Measurements from ENCODE around the gene SMYD1.

The SMYD1 gene

DNA sequence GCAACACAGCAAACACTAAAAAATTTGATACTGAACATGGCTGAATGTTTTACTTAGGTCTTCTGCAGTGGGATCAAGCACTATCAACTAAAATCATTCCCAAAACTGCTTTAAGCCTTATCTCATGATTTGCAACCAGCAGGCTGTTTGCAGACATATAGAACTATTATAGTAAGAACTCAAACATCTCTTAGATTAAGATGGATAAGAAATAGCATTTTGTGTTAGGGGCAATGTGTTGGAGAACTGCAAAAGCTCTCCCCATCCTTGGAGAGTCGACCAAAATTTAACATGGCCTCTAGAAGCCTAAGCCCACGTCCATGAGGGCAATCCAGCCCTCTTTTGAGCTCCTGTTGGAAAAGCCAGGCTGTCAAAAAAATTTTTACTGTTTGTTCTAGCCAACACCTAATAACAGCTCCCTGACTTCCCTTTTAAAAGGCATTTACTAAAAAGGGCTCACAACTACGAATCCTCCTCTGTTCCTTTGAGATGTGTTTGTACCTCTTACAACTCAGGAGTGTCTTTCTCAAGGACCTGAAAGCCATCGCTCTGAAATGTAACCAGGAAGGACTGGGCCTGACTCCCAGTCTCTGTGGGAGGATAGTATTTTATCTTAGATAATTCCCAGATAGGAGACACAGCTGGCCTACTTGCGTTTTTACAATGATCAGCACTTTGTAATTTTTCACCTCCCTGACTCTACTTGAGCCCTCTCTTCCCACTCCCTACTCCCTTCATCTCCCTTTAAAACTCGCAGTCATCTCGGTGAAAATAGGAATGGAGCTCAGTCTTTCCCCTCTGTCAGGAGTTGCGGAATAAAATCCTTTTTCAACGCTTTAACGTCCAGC, 13.5 kb upstream of the SMYD1 start:
- no peak overlapping the region; the same call in 1 of the 2 replicates for H3K27ac ChIP-seq
- H2AFZ ChIP-seq (ENCODE audit: low read depth), result 0 out of 2 replicates have a peak overlapping the region, but pooled peaks have one; percentile 86

DNA sequence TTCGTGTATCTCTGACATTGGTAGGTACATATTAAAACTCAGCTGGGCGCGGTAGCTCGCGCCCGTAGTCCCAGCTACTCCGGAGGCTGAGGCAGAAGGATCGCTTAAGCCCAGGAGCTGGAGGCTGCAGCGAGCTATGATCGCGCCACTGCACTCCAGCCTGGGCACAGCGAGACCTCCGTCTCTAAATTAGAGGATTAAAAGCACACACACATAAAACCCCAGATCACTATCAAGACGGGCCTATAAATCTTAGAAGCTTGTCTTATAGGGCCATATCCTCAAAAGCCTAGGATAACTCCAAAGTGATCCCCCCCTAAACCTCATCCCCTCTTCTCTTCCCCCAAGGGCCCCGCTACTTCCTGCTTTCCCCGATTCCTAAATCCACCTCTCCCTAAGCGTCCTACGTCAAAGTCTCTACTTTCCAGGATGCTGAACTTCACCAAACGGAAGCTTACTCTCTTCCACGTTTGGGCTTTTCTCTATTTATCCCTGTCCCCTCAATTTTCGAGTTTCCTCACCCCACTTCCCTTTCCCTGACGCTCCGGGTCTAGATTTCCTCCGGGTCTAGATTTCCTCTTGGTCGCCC, 12.7 kb upstream of the SMYD1 start:
- H3K79me2 ChIP-seq (ENCODE audit: insufficient read depth, low read depth), result peaks cover 19% of the 10 kb centered on the region
- peak overlapping the region; percentile 94 for H3K4me3 ChIP-seq (IDR thresholded peaks at IDR 0.05; ENCODE audit: insufficient read depth, low read depth, low read length)
- H3K27ac ChIP-seq, result peak overlapping the region; percentile 83
- peak overlapping the region; percentile 98 for H3K9ac ChIP-seq
- TF ChIP-seq, protein P1, sequence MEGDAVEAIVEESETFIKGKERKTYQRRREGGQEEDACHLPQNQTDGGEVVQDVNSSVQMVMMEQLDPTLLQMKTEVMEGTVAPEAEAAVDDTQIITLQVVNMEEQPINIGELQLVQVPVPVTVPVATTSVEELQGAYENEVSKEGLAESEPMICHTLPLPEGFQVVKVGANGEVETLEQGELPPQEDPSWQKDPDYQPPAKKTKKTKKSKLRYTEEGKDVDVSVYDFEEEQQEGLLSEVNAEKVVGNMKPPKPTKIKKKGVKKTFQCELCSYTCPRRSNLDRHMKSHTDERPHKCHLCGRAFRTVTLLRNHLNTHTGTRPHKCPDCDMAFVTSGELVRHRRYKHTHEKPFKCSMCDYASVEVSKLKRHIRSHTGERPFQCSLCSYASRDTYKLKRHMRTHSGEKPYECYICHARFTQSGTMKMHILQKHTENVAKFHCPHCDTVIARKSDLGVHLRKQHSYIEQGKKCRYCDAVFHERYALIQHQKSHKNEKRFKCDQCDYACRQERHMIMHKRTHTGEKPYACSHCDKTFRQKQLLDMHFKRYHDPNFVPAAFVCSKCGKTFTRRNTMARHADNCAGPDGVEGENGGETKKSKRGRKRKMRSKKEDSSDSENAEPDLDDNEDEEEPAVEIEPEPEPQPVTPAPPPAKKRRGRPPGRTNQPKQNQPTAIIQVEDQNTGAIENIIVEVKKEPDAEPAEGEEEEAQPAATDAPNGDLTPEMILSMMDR (conservative IDR thresholded peaks at IDR 0.05; ENCODE audit: low read depth, low read length), result 0 out of 2 replicates have a peak, but pooled peaks have one; percentile 8
- H3K4me2 ChIP-seq, result peak overlapping the region; percentile 92
- H3K36me3 ChIP-seq (ENCODE audit: insufficient read depth), result no peaks in the 10 kb centered on the region
- H4K20me1 ChIP-seq (ENCODE audit: insufficient read depth), result no peaks in the 10 kb centered on the region
- H3K27me3 ChIP-seq (ENCODE audit: insufficient read depth, low read depth), result no peaks in the 10 kb centered on the region
- H2AFZ ChIP-seq (ENCODE audit: low read depth), result peak overlapping the region; percentile 86
- peaks cover 18% of the 10 kb centered on the region for H3K4me1 ChIP-seq (ENCODE audit: low read depth, poor library complexity, severe bottlenecking)

More for the DNA sequence above, 13.5 kb upstream of the SMYD1 start:
- Histone ChIP-seq H3K27me3 (ENCODE audit: insufficient read depth, low read depth) (no peaks in the 10 kb centered on the region), H3K4me2 (peak overlapping the region; percentile 92), H3K79me2 (ENCODE audit: insufficient read depth, low read depth) (peaks cover 19% of the 10 kb centered on the region), H3K9ac (peak overlapping the region; percentile 98; the same call in 1 of the 2 replicates), H3K4me3 (IDR thresholded peaks at IDR 0.05; ENCODE audit: insufficient read depth, low read depth, low read length) (no peak overlapping the region), H3K4me1 (ENCODE audit: low read depth, poor library complexity, severe bottlenecking) (peaks cover 18% of the 10 kb centered on the region), H4K20me1 (ENCODE audit: insufficient read depth) (no peaks in the 10 kb centered on the region), H3K36me3 (ENCODE audit: insufficient read depth) (no peaks in the 10 kb centered on the region)
- TF ChIP-seq, protein P1 (conservative IDR thresholded peaks at IDR 0.05; ENCODE audit: low read depth, low read length), result no peak

DNA sequence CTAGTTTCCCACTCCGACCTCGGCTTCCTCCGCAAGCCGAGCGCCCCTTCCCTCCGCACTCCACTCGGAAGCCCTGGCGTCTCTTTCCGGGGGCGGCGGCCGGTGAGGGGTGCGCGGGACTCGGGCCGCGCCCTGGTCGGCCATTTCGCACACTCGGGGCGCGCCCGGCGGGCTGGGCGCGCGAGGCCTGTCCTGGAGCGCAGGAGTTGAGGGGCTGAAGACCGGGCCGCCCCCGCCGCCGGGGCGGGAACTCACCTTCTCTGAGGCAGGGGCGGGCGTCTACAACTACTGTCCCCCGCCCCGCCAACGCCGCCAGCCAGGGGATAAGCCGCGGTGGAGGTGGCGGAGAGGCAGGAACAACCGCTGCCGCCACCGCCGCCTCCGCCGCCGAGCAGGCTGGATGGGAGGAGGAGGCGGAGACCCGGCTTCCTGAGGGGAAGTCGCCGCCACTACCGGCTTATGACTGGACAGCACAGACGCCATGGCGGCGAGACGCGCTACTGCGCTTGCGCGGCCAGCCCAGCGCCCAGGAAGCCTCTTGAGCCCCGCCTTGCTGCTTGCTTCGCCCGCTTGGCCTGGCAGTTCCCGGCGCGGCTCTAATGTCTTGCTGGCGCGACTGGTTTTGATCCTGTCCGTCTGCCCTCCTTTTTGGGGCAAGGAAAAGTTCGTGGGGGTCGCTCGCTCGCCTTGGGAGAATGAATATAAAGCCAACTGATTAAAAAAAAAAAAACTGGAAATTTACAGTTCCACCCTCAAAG, 12.1 kb upstream of the SMYD1 start, which contains the start of gene KRCC1:
Gene KRCC1 (minus strand): TSS at position 413 of the 758 bp plus-strand sequence. CDS start 27,220 bp downstream, outside the sequence.
- Histone ChIP-seq H3K27ac (peak within 1 kb of the TSS; percentile 83), H2AFZ (ENCODE audit: low read depth) (peak within 1 kb of the TSS; percentile 86), H4K20me1 (ENCODE audit: insufficient read depth) (no peaks in the 10 kb centered on the region), H3K4me3 (IDR thresholded peaks at IDR 0.05; ENCODE audit: insufficient read depth, low read depth, low read length) (peak within 1 kb of the TSS; percentile 94), H3K4me1 (ENCODE audit: low read depth, poor library complexity, severe bottlenecking) (peaks cover 18% of the 10 kb centered on the region), H3K9ac (peak within 1 kb of the TSS; percentile 98), H3K36me3 (ENCODE audit: insufficient read depth) (no peaks in the 10 kb centered on the region), H3K27me3 (ENCODE audit: insufficient read depth, low read depth) (no peaks in the 10 kb centered on the region), H3K79me2 (ENCODE audit: insufficient read depth, low read depth) (peaks cover 19% of the 10 kb centered on the region), H3K4me2 (peak within 1 kb of the TSS; percentile 92)
- TF ChIP-seq, protein P1 (conservative IDR thresholded peaks at IDR 0.05; ENCODE audit: low read depth, low read length), result 0 out of 2 replicates have a peak, but pooled peaks have one; percentile 15

DNA sequence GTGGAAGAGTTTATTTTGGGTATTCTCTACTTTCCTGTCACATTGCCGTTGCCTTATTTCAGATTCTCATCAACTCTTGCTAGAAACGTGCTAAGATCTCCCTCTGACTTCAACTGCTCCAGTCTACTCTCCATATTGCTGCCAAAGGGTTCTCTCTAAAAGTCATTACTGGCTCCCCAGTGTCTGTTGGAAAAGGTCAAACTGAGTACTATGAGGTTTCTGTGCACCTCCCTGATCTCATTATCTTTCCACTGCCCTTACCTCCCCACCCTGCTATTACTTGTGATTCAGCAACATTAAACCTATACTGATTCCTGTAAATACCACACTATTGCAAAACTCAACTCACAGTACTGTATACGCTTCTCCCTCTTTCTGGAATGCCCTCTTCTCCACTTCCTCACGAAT, 10.2 kb upstream of the SMYD1 start:
- Histone ChIP-seq H3K27me3 (ENCODE audit: insufficient read depth, low read depth) (no peaks in the 10 kb centered on the region), H4K20me1 (ENCODE audit: insufficient read depth) (no peaks in the 10 kb centered on the region), H3K4me1 (ENCODE audit: low read depth, poor library complexity, severe bottlenecking) (peaks cover 18% of the 10 kb centered on the region), H2AFZ (ENCODE audit: low read depth) (no peak overlapping the region), H3K4me3 (IDR thresholded peaks at IDR 0.05; ENCODE audit: insufficient read depth, low read depth, low read length) (no peak overlapping the region), H3K79me2 (ENCODE audit: insufficient read depth, low read depth) (peaks cover 19% of the 10 kb centered on the region), H3K27ac (no peak overlapping the region), H3K9ac (no peak overlapping the region), H3K36me3 (ENCODE audit: insufficient read depth) (no peaks in the 10 kb centered on the region), H3K4me2 (no peak overlapping the region)
- TF ChIP-seq, protein P1 (conservative IDR thresholded peaks at IDR 0.05; ENCODE audit: low read depth, low read length), result no peak
